ENCODE data around the gene COA3. TPM values are rescaled to one million over a fixed set of nuclear protein-coding genes. Genes with fewer than 3 reads are reported as not detected.

Gene COA3
- total RNA-seq, 2 experiments from 2014 or later, result 4.0 to 4.5 TPM

GRCh38 chr17:42817866-42818265, 19.4 kb upstream of the COA3 start:
- Histone ChIP-seq H3K9me3 (ENCODE audit: control insufficient read depth in 1 of 2, insufficient read depth in 1 of 2, low read length in 2 of 2) (no peaks in the 10 kb centered on the region), H3K4me3 (ENCODE audit: low read length) (no peak overlapping the region), H3K4me1 (ENCODE audit: insufficient read depth, low read length) (peaks cover 6% of the 10 kb centered on the region), H3K27me3 (ENCODE audit: control insufficient read depth in 1 of 2, insufficient read depth in 2 of 2, low read length in 2 of 2) (no peaks in the 10 kb centered on the region), H3K36me3 (ENCODE audit: insufficient read depth, low read length) (peaks cover 83% of the 10 kb centered on the region), H3K27ac (ENCODE audit: low read depth in 1 of 2, low read length in 2 of 2) (no peak overlapping the region)
- no peak overlapping the region for H3K4me3 Mint-ChIP-seq
- DNase-seq (no peak), ATAC-seq (ENCODE audit: poor library complexity) (no peak)
- H3K4me1 Mint-ChIP-seq (ENCODE audit: low read depth), result peaks cover 14% of the 10 kb centered on the region
- no peaks in the 10 kb centered on the region for H3K27me3 Mint-ChIP-seq
- no peak for TF ChIP-seq CTCF (IDR thresholded peaks at IDR 0.05)
- H3K27ac Mint-ChIP-seq, result no peak overlapping the region
- CTCF ChIA-PET, result no interaction called here
- H3K9me3 Mint-ChIP-seq, result no peaks in the 10 kb centered on the region
- intact Hi-C loops (cut with DNase I, micrococcal nuclease), result no loop called here
- POLR2A ChIA-PET, result no interaction called here
- peaks cover 78% of the 10 kb centered on the region for H3K36me3 Mint-ChIP-seq (ENCODE audit: low read depth)

GRCh38 chr17:42814633-42815399, 16.3 kb upstream of the COA3 start:
- no peak overlapping the region for H3K27ac Mint-ChIP-seq
- Histone ChIP-seq H3K9me3 (ENCODE audit: control insufficient read depth in 1 of 2, insufficient read depth in 1 of 2, low read length in 2 of 2) (no peaks in the 10 kb centered on the region), H3K4me1 (ENCODE audit: insufficient read depth, low read length) (no peaks in the 10 kb centered on the region), H3K27me3 (ENCODE audit: control insufficient read depth in 1 of 2, insufficient read depth in 2 of 2, low read length in 2 of 2) (no peaks in the 10 kb centered on the region), H3K4me3 (ENCODE audit: low read length) (no peak overlapping the region), H3K36me3 (ENCODE audit: insufficient read depth, low read length) (peaks cover 83% of the 10 kb centered on the region), H3K27ac (ENCODE audit: low read depth in 1 of 2, low read length in 2 of 2) (no peak overlapping the region)
- no peak for ATAC-seq (ENCODE audit: poor library complexity)
- ChIA-PET CTCF (interaction anchor here (1.1 kb wide), 1 partner anchor 9 kb away, joined by 5 read pairs; the partner anchor contains the start of gene BECN1), POLR2A (interaction anchor here (0.6 to 1.6 kb wide), 2 partner anchors 9 to 75 kb away, joined by 4 to 5 read pairs; partner anchors contain the start of gene BECN1)
- no peak for TF ChIP-seq CTCF (IDR thresholded peaks at IDR 0.05)
- H3K36me3 Mint-ChIP-seq (ENCODE audit: low read depth), result peaks cover 82% of the 10 kb centered on the region
- DNase-seq, result no peak
- H3K27me3 Mint-ChIP-seq, result no peaks in the 10 kb centered on the region
- peaks cover 2% of the 10 kb centered on the region for H3K4me1 Mint-ChIP-seq (ENCODE audit: low read depth)
- H3K9me3 Mint-ChIP-seq, result no peaks in the 10 kb centered on the region
- intact Hi-C loops (cut with DNase I, micrococcal nuclease), result no loop called here
- H3K4me3 Mint-ChIP-seq, result no peak overlapping the region

GRCh38 chr17:42809250-42809649, 10.7 kb upstream of the COA3 start:
- Mint-ChIP-seq H3K4me1 (ENCODE audit: low read depth) (no peaks in the 10 kb centered on the region), H3K27me3 (no peaks in the 10 kb centered on the region), H3K9me3 (no peaks in the 10 kb centered on the region), H3K27ac (no peak overlapping the region), H3K4me3 (no peak overlapping the region), H3K36me3 (ENCODE audit: low read depth) (peaks cover 42% of the 10 kb centered on the region)
- no peaks in the 10 kb centered on the region for H3K4me1 ChIP-seq (ENCODE audit: insufficient read depth, low read length)
- ChIA-PET CTCF (interaction anchor here (0.8 kb wide), 1 partner anchor 71 kb away, joined by 3 read pairs; no protein-coding TSS in a partner anchor), POLR2A (no interaction called here)
- no peak for DNase-seq
- H3K27ac ChIP-seq (ENCODE audit: low read depth in 1 of 2, low read length in 2 of 2), result no peak overlapping the region
- no peaks in the 10 kb centered on the region for H3K9me3 ChIP-seq (ENCODE audit: control insufficient read depth in 1 of 2, insufficient read depth in 1 of 2, low read length in 2 of 2)
- TF ChIP-seq CTCF (IDR thresholded peaks at IDR 0.05), result no peak
- intact Hi-C loops (cut with DNase I, micrococcal nuclease), result no loop called here
- H3K4me3 ChIP-seq (ENCODE audit: low read length), result no peak overlapping the region
- no peak for ATAC-seq (ENCODE audit: poor library complexity)
- no peaks in the 10 kb centered on the region for H3K27me3 ChIP-seq (ENCODE audit: control insufficient read depth in 1 of 2, insufficient read depth in 2 of 2, low read length in 2 of 2)
- peaks cover 36% of the 10 kb centered on the region for H3K36me3 ChIP-seq (ENCODE audit: insufficient read depth, low read length)

Measured in CD4-positive, alpha-beta T cell (primary cell).